BLaER1 (cell line): ENCODE measurements around the gene MKX.

Experiments used
- H3K27ac ChIP-seq: shearing (Covaris generic); formaldehyde crosslinking; 2 replicates; pipeline ENCODE4 v1.8.1; 2022
- H3K27me3 ChIP-seq: shearing (Covaris generic); formaldehyde crosslinking; 2 replicates; pipeline ENCODE4 v1.8.1; 2022
- H3K36me3 ChIP-seq: shearing (Covaris generic); formaldehyde crosslinking; 2 replicates; pipeline ENCODE4 v1.8.1; 2022
- H3K4me1 ChIP-seq: shearing (Covaris generic); formaldehyde crosslinking; 2 replicates; pipeline ENCODE4 v1.8.1; 2022
- H3K4me2 ChIP-seq: shearing (Covaris generic); formaldehyde crosslinking; 2 replicates; pipeline ENCODE4 v1.8.1; 2022
- H3K4me3 ChIP-seq: shearing (Covaris generic); formaldehyde crosslinking; 2 replicates; pipeline ENCODE4 v1.8.1; 2022
- H3K9ac ChIP-seq: shearing (Covaris generic); formaldehyde crosslinking; 2 replicates; pipeline ENCODE4 v1.8.1; 2022
- H3K9me3 ChIP-seq: shearing (Covaris generic); formaldehyde crosslinking; 2 replicates; pipeline ENCODE4 v1.8.1; 2022
- H4K20me1 ChIP-seq: shearing (Covaris generic); formaldehyde crosslinking; 2 replicates; pipeline ENCODE4 v1.8.1; 2022
- Cebpa-rat ChIP-seq: shearing (Covaris generic); IDR thresholded peaks from 2 replicates; pipeline ENCODE4 v1.8.1; 2022

The MKX gene

DNA sequence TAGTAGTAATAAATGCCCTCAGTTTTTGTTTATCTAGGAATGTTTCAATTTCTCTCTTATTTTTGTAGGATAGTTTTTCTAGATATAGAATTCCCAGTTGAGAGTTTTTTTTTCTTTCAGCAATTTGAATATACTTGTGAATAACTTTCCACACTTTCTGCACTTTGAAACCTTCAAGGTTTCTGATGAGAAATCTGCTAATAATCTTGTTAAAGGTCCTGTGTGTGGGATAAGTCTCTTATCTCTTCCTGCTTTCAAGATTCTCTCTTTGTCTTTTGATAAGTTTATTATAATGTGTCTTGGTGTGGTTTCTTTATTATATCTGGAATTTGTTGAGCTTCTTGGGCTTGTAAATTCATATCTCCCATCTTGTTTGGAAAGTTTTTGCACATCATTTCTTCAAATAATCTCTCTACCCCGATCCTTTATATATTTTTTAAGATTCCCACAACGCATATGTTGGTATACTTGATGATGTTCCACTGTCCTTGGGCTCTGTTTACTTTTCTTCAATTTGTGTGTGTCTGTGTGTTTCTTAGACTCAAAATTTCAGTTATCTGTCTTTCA, 103.5 kb downstream of the MKX start:
- Histone ChIP-seq H3K4me3 (no peak overlapping the region), H3K9ac (no peak overlapping the region), H3K9me3 (peaks cover 9% of the 10 kb centered on the region), H3K4me2 (no peak overlapping the region), H3K4me1 (peaks cover 21% of the 10 kb centered on the region), H3K36me3 (no peaks in the 10 kb centered on the region), H4K20me1 (no peaks in the 10 kb centered on the region), H3K27ac (no peak overlapping the region), H3K27me3 (no peaks in the 10 kb centered on the region)
- TF ChIP-seq Cebpa-rat = no peak

DNA sequence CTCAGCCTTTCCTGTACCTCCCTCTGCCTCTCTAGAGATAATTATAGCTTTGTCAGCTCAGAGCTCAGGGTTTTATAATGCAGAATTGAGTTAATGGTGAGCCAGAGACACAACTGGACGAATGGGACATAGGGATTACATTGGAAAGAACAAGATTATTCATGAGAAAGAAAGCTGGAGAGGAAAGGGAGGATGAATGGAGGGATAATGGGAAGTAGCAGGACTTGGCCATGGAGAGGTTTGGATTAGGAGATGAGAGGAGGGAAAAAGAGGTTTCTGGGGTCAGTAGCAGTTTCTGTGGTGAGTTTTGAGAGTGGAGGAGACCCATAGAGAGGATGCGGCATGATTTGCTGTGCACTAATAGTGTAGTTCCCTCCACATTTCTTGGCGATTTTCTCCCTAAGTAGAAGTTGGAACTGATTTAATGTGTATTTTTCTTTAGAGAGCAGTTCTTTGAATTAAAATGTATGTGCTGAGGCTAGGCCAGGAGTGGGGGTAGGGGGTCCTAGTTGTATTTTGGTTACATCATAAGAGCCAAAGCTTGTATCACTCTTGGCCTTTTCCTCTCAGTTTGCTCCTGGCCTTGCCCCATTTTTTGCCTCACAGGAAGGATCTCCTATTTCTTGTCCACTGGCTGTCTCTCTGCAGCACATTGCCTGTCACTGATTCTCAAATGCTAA, 107.4 kb downstream of the MKX start:
- Histone ChIP-seq H3K27ac (peak overlapping the region; percentile 48; the same call in 1 of the 2 replicates), H3K27me3 (no peaks in the 10 kb centered on the region), H3K9me3 (peaks cover 15% of the 10 kb centered on the region), H3K4me2 (peak overlapping the region; percentile 72), H3K9ac (peak overlapping the region; percentile 34; the same call in 1 of the 2 replicates), H3K4me1 (peaks cover 26% of the 10 kb centered on the region), H3K4me3 (no peak overlapping the region), H4K20me1 (no peaks in the 10 kb centered on the region), H3K36me3 (no peaks in the 10 kb centered on the region)
- TF ChIP-seq Cebpa-rat = no peak

DNA sequence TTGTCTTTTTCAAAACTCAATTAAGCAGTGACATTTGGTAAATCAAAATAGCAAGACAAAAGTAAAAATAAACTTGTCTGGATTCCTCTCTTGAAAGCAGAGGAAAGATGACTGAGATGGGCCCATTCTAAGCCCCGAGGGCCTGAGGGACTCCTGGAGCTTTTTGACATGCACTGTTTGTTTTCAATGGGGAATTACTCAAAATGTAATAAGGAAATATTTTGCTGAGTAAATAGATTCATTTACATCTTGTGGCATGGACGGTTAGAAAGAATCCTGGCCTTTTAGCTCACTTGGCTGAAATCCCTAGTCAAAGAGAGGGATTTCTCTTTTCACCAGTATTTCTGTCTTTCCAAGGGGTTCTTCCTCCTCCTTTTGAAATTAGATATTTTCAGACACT, 108.0 kb downstream of the MKX start:
- peak overlapping the region; percentile 34; the same call in 1 of the 2 replicates for H3K9ac ChIP-seq
- peak overlapping the region; percentile 48; the same call in 1 of the 2 replicates for H3K27ac ChIP-seq
- peaks cover 26% of the 10 kb centered on the region for H3K4me1 ChIP-seq
- H3K36me3 ChIP-seq = no peaks in the 10 kb centered on the region
- no peaks in the 10 kb centered on the region for H3K27me3 ChIP-seq
- peaks cover 18% of the 10 kb centered on the region for H3K9me3 ChIP-seq
- H4K20me1 ChIP-seq = no peaks in the 10 kb centered on the region
- TF ChIP-seq Cebpa-rat = no peak
- H3K4me3 ChIP-seq = no peak overlapping the region
- H3K4me2 ChIP-seq = peak overlapping the region; percentile 72

DNA sequence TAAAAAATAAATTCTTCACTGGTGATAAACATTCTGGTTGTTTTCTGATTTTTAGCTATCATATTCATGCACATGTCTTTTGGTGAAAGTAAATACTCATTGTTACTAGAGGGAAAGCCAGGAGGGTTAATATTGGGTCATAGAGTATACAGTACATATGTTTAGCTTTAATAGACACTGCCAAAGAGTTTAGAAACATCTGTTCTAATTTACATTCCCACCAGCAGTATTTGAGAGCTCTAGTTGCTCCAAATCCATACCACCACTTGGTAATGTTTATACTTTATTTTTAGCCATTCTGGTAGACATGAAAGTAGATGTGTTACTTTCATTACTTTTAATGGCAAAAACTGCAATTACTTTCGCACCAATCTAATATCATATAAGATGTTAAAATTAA, 108.8 kb downstream of the MKX start:
- no peaks in the 10 kb centered on the region for H3K36me3 ChIP-seq
- no peaks in the 10 kb centered on the region for H4K20me1 ChIP-seq
- H3K27me3 ChIP-seq = no peaks in the 10 kb centered on the region
- H3K4me1 ChIP-seq = peaks cover 26% of the 10 kb centered on the region
- no peak overlapping the region for H3K4me3 ChIP-seq
- H3K27ac ChIP-seq = no peak overlapping the region
- H3K9ac ChIP-seq = no peak overlapping the region
- TF ChIP-seq Cebpa-rat = no peak
- peaks cover 17% of the 10 kb centered on the region for H3K9me3 ChIP-seq
- H3K4me2 ChIP-seq = peak overlapping the region; percentile 72; the same call in 1 of the 2 replicates

DNA sequence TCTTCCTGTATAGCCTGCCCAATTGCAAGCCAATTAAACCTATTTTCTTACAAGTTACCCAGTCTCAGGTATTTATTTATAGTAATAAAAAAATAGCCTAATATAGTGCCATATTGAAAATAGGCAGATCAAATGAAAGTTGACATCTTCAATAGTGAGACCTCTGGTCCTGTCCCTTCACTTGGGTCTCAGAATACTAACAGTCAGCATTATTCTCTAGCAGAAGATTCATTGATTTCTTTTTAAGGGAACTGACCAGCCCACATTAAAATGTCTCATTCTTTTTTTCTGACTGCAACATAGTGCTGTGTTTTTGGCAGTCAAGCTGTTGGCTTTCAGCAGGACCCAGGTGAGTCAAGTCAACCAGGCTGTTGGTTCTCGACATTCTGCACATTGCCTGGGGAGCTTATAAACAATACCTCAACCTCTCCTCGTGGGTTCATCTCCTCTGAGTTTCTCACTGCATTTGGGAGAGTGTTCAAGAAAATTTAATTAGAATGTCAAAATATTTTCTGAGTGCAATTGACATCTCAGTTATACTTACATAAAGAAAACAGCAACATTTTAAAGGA, 109.8 kb downstream of the MKX start:
- H3K4me3 ChIP-seq = no peak overlapping the region
- H3K4me1 ChIP-seq = peaks cover 26% of the 10 kb centered on the region
- H3K27ac ChIP-seq = no peak overlapping the region
- no peak for TF ChIP-seq Cebpa-rat
- H3K9me3 ChIP-seq = peaks cover 15% of the 10 kb centered on the region
- H3K36me3 ChIP-seq = no peaks in the 10 kb centered on the region
- H3K9ac ChIP-seq = no peak overlapping the region
- no peaks in the 10 kb centered on the region for H3K27me3 ChIP-seq
- H4K20me1 ChIP-seq = no peaks in the 10 kb centered on the region
- no peak overlapping the region for H3K4me2 ChIP-seq

DNA sequence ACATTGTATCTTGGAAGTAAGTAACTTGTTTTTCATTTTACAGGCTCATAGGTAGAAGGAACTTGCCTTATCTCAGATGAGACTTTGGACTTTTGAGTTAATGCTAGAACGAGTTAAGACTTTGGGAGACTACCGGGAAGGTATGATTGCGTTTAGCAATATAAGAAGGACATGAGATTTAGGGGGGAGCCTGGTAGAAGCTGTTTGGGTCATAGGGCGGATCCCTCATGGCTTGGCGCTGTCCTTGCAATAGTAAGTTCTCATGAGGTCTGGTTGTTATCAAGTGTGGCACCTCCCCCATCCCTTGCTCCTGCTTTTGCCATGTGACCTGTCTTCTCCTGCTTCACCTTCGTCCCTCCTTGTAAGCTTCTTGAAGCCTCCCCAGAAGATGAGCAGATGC, 110.3 kb downstream of the MKX start:
- TF ChIP-seq Cebpa-rat = no peak
- Histone ChIP-seq H3K36me3 (no peaks in the 10 kb centered on the region), H3K27me3 (no peaks in the 10 kb centered on the region), H3K4me3 (no peak overlapping the region), H3K27ac (no peak overlapping the region), H3K4me1 (peaks cover 26% of the 10 kb centered on the region), H3K9ac (no peak overlapping the region), H4K20me1 (no peaks in the 10 kb centered on the region), H3K9me3 (peaks cover 12% of the 10 kb centered on the region), H3K4me2 (no peak overlapping the region)

DNA sequence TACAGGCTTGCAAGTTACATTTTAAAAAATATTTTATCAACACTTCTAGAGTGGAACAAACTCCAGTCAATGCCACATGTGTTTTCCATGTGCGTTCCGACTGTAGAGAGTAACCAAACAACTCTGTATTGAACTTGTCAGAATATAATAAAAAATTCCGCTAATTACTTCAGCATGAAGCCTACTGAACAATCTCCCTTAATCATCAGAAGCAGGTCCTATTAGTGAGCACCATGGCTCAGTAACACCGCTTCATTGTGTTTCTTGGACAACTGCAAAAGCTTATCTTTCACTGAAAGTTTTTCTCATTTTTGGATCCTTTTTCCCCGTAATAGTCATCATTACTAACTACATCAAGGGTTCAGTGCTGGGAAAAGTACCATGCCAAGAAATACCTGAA, 117.0 kb downstream of the MKX start:
- H4K20me1 ChIP-seq = no peaks in the 10 kb centered on the region
- H3K9me3 ChIP-seq = peaks cover 8% of the 10 kb centered on the region; the same call in 1 of the 2 replicates
- H3K4me2 ChIP-seq = no peak overlapping the region
- H3K4me1 ChIP-seq = peaks cover 28% of the 10 kb centered on the region
- TF ChIP-seq Cebpa-rat = no peak
- no peak overlapping the region for H3K27ac ChIP-seq
- no peak overlapping the region for H3K4me3 ChIP-seq
- H3K9ac ChIP-seq = no peak overlapping the region
- no peaks in the 10 kb centered on the region for H3K36me3 ChIP-seq
- no peaks in the 10 kb centered on the region for H3K27me3 ChIP-seq

DNA sequence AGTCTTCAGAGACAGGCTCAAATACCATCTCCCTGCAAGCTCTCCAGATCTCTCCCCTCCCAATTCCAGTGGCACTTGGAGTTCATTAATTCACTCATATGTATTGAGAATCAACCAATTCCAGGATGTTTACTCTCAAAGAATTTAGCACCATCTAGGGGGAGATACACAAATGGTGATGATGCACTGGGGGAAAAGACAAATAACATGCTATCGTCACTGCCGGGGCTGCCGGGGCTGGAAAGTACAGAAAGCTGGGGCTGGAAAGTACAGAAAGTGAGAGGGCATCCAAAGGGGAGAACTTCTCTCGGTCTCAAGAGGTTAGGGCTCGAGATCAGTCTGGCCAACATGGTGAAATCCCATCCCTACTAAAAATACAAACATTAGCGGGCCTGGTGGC, 118.7 kb downstream of the MKX start:
- Histone ChIP-seq H3K9me3 (peaks cover under 1% of the 10 kb centered on the region; the same call in 1 of the 2 replicates), H3K9ac (no peak overlapping the region), H3K4me1 (peaks cover 28% of the 10 kb centered on the region), H3K4me3 (no peak overlapping the region), H3K27me3 (no peaks in the 10 kb centered on the region), H4K20me1 (no peaks in the 10 kb centered on the region), H3K4me2 (no peak overlapping the region), H3K36me3 (no peaks in the 10 kb centered on the region), H3K27ac (no peak overlapping the region)
- TF ChIP-seq Cebpa-rat = no peak

DNA sequence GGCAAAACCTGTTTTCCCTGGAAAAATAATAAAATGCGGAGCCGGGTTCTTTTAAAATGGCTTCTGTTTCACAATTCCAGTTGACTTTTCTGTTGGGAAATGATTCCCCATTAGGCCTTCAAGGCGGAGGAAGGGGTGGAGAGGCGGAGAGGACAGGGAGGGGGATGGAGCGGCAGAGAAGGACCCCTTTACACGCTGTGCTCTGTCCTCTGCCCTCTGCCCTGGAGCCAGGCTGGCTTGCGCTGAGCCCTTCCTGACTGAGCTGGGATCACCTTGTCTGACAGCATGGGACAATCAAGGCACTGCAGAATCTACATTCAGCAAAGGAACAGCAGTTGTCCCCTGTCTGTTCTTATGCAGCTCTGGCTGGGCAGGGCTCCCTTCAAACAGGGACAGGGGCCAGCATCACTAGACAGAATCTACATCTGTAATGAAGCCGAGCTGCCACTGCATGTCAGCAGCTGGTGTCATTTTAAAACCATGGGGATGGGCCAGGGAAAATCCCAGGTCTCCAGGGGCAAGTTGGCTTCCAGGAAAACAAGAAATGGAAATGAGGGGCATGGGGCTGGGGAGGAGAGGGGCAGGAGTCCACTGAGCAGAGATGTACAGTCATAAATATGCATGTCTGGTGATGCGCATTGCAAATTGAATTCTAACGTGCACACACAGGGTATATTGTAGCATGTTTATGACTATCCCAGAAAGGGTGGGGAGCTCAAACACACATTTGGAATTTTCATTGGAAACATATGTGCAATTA, 120.0 kb downstream of the MKX start:
- Histone ChIP-seq H4K20me1 (no peaks in the 10 kb centered on the region), H3K36me3 (no peaks in the 10 kb centered on the region), H3K9me3 (no peaks in the 10 kb centered on the region), H3K4me1 (peaks cover 28% of the 10 kb centered on the region), H3K27ac (peak overlapping the region; percentile 47; the same call in 1 of the 2 replicates), H3K4me2 (peak overlapping the region; percentile 84), H3K4me3 (peak overlapping the region; percentile 21; the same call in 1 of the 2 replicates), H3K27me3 (no peaks in the 10 kb centered on the region), H3K9ac (peak overlapping the region; percentile 31; the same call in 1 of the 2 replicates)
- no peak for TF ChIP-seq Cebpa-rat
